Eye (tissue), 1 donor: ENCODE results near the gene TRIM58.

Source experiments
- DNase-seq: peaks from one replicate; pipeline ENCODE4 v3.0.0-alpha.2; 2015

TRIM58 gene

GRCh38 chr1:247895163-247895637, 38.2 kb downstream of the TRIM58 start, which contains the start of gene OR2W3:
Gene OR2W3, plus strand, starts transcription at chr1:247895587. Its CDS starts 0 bp downstream, at chr1:247895587.
- DNase-seq: no peak

GRCh38 chr1:247895976-247896375, 39.0 kb downstream of the TRIM58 start:
- DNase-seq: no peak

- no peak for DNase-seq
Measured at GRCh38 chr1:247904122-247904521, 47.1 kb downstream of the TRIM58 start.

DNA sequence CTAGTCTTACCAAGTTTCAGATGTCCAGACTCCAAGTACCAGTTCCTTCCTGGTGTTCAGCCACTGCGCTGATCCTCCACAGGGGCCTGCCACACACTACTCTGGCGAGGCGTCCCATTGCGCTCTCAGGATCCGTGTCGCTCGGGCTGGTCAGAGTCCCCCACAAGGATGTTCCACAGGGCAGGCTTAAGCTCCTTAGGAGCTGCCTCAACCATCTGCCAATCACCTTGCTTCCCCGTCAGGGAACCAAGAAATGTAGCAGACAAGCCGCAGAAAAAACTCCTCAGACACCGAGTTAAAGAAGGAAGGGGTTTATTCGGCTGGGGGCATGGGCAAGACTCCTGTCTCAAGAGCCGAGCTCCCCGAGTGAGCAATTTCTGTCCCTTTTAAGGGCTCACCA, 48.2 kb downstream of the TRIM58 start:
- no peak for DNase-seq

DNA sequence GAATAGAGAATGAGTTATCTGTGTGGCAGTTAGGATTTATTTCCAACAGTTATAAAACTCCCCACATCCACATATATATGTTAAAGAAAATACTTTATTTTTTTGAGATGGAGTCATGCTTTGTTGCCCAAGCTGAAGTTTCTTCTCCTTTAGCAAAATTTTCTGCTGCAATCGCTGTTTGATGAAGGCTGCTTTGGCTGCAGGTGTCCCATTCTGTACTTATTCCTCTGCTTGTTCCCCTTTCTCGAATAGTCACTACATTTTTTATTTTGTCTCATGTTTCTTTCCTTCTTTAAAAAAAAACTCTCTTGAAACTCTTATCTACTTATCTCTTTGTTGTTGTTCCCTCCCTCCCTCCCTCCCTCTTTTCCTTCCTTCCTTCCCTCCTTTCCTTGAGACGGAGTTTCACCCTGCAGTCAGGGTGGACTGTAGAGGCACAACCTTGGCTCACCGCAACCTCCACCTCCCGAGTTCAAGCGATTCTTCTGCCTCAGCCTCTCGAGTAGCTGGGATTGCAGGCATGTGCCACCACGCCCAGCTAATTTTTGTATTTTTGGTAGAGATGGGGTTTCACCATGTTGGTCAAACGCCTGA, 49.0 kb downstream of the TRIM58 start:
- no peak for DNase-seq

GRCh38 chr1:247906504-247907047, 49.6 kb downstream of the TRIM58 start:
- no peak for DNase-seq

DNA sequence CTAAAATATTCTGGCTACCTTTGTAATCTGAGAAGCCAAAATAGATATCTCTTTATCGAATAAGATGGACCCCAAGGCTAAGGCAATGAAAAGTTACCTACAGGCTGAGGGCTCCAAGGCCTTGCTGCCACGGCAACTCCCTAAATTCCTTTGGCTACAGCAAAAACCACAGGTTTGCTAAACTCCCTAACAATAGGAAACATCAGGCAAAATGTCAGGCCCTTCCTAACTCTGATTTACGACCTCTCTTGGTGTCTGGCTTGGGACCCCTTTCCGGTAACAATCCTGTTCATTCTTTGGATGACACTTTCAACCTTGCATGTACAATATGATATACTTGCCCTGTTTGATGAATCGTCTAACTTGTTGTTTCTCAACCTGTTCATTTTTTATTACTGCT, 51.8 kb downstream of the TRIM58 start:
- no peak for DNase-seq

DNA sequence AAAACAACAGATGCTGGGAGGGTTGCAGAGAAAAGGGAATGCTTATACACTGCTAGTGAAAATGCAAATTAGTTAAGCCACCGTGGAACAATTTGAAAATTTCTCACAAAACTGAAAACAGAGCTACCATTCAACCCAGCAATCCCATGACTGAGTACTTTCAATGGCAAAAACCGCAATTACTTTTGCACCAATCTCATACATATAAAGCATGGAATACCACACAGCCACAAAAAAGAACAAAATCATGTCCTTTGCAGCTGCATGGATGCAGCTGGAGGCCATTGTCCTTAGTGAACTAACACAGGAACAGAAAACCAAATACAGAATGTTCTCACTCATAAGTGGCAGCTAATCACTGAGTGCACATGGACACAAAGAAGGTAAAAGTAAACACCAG, 56.8 kb downstream of the TRIM58 start:
- DNase-seq: no peak

GRCh38 chr1:247914941-247915662, 58.1 kb downstream of the TRIM58 start:
- DNase-seq: no peak

- no peak for DNase-seq
Measured at GRCh38 chr1:247919952-247920351, 63.0 kb downstream of the TRIM58 start, which contains the start of gene OR2T8. Gene OR2T8, plus strand, starts transcription at chr1:247920252. Its CDS starts 766 bp downstream, at chr1:247921018.

GRCh38 chr1:247923941-247924340, 67.0 kb downstream of the TRIM58 start:
- DNase-seq: no peak

DNA sequence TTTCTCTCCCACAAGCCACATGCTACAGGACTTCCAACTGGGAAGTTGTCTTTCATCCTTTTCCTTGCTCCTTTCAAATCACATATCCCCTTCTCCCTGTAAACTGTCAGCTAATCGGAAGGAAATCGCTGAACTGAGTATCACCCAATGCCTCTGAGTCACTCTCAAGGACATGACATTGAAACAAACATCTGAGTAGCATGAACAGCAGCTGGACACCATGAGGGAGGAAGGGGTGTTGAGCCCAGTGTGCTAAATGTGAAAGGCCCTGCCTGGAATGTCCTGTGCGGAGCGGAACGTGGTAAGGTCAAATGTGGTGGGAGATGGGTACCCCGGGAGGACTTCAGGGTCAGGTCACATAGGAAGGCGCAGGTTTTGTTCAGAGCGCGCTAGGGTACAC, 67.9 kb downstream of the TRIM58 start, which contains the start of gene OR2AJ1:
TSS of gene OR2AJ1 (plus strand) at position 22 of the 400 bp plus-strand sequence. CDS start 8,880 bp downstream, outside the sequence.
- DNase-seq: peak; percentile 4
